GM11168 (cell line): ENCODE data around the gene TTC38.

ENCODE experiments used
- in situ Hi-C: fragments of 300-500 bp; cut with MboI; formaldehyde crosslinking; loops from one replicate; pipeline ENCODE4 v1.12.0; 2022; ENCODE audit warnings: low sequenced_read_pairs; ENCODE audit not compliant: unreplicated experiment

TTC38 gene

DNA sequence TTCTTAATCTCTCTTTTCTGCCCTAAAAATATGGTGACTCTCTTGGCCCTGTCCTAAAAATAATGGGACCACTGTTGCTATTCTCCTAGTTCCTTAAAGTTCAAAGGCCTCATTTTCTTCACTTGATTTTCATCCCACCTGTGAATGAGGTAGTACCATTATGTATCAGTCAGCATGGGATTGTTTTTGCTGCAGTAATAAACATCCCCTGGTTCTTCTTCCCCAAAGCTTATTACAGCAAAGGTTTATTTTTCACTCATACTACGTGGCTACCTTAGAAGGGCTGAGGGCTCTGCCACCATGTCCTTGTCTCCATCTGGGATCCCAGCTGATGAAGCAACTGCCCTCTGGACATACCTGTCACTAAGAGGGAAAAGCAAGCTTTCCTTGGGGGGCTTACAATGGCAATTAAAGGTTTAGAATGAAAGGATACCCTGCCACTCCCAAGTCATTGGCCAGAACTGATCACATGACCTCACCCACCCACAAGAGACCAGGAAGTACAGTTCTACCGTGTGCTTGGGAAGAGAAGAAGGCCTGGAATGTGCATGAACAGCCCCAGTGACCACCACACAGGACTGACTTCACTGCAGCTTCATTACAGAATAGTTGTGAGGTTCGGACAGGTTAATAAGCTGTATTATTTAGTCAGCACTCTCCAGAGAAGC, 7.8 kb downstream of the TTC38 start:
- in situ Hi-C loops = no loop called here

DNA sequence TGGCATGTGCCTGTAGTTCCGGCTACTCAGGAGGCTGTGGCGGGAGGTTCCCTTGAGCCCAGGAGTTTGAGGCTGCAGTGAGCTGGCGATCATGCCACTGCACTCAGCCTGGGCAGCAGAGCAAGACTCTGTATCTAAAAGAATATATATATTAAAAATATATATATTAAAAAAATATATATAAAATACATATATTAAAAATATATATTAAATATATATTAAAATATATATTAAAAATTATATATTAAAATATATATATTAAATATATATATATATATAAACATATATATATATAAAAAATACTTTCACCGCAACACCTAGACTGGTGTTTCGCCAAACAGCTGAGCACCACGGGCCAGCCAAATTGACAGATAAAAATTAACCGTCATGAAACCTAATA, 8.8 kb downstream of the TTC38 start:
- in situ Hi-C loops = no loop called here

DNA sequence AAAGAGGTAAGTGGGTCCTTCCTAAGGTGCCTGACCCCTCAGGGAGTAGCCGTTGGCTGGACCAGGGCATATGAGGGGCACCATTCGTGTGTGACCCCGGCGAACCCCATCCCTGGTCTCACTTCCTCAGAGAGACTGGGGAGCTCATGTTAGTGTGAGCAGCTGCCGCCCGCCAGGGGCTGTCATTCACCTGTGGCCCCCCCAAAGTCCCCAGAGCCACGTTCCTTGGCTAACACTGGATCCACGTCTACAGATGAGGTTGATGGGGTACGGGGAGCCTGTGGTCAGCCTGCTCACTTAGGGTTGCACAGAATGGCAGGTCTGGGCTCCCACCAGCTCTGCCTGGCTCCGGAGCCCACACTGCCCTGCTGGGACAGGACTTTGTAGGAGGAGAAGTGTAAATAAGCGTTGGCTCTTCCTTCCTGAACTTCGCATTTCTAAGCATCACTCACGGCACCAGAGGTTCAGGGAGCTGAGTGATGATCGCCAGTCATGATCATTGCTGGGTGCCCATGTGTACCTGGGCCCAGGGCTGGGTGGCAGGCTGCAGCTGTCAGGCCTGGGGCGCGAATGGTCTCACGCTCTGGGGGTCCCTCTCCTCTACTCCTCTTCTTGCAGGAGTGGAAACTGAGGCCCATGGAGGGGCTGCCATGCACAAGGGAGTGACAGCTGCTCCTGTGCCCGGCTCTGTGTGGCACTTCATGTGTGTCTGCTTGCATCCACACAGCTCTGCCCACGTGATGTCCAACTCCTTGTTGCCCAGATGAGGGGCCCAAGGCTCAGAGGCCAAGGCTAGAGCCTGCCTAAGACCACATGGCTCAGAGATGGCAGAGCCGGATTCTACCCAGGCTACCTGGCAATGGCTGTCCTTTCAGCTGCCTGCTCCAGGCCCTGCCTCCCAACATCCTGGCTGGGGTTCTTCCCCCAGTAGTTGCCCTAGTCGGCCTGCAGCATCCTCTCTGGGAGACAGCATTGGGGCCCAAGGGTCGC, 11.1 kb downstream of the TTC38 start:
- in situ Hi-C loops = no loop called here

DNA sequence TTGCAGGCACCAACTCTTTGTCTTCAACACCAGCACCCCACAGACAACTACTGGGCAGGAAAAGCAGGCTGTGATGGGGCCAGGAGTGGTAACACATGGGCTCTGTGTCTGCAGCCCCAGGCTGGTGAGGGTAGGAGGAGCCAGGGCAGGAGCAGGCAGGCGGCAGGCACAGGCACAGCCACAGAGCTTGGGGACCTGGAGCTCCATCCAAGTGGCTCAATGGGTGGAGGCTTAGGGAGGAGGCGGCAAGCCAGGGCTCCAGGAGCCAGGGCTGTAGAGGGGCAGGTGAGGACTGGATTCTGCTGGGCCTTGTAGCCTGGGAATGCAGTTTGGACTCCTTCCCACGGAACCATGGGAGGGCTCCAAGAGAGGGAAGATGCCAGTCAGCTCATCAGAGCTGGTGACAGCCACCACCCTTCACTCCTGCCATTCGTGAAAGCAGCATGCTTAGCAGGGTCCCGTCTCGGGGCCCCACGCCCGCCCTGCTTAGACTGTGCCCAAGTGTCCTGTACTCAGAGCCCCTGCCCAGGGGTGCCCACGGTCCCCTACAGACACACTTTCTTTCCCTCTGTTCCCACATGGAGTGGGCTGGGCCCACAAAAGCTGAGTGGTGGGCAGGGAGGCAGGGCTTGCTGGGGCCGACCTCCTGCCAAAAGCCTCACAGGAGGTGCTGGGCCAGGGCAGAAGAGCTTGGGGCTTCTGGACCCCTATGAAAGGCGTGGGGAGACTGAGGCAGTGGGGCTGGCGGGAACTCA, 12.4 kb downstream of the TTC38 start:
- in situ Hi-C loops = no loop called here

DNA sequence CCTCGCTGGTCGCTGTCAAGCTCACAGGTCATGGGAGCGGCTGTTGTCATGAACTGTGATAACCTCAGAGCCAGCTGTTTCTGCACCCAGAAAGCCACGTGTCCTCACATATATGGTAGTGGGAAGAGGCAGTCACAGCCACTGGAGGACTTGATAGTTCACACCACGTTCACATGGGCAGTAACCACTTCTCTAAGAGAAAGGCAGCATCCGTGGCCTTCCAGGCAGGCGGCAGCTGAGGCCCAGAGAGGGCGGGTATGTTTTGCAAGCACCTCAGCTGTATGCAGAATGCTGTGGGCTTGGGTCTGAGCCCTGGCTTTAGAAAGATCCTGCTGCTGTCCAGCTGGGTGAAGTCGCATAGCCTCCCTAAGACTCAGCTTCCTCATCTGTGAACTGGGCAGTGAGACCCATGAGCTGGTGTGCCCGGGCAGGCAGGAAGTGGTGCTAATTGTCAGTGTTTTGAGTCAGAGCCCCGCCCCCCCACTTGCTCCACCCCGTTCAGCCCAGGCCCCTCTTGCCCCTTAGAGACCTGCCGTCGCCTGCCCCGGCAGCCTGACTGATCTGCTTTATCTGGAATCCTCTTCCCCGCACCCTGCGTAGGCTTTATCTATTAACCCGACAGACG, 13.3 kb downstream of the TTC38 start:
- in situ Hi-C loops = no loop called here

DNA sequence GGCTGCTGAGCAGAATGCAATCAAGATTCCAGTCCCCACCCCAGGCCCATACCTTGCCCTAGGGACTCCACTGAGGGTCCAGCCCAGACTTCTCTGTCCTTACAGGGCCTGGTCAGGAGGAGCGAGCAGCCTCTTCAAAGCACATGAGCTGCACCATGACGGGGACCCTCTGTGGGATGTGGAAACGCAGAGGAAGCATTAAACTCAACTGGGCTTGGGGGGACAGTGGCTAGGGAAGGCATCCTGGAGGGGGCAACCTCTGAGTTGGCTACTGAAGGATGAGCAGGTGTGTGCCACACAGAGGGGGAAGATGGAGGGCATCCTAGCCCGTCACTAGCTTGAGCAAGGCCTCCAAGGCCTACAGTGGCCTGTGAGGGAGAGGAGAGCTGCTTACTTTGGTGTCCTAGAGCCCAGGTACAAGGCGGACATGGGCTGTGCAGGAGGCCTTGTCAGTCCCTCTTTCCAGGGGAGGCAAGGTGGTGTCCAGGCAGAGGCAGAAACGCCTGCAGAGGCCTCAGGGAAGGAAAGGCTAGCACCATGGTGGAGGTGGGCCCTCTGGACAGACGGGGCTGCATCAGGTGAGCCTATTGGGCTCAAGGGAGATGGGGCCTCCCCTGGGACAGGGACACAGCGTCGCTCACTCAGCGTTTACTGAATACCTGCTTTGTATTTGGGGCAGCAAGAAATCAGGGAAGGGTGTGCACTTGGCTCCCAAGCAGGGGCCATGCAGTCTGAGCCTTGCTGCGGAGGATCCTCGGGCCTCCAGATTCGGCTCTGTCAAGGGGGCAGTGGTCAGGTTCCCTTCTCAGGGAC, 14.3 kb downstream of the TTC38 start:
- in situ Hi-C loops = no loop called here

DNA sequence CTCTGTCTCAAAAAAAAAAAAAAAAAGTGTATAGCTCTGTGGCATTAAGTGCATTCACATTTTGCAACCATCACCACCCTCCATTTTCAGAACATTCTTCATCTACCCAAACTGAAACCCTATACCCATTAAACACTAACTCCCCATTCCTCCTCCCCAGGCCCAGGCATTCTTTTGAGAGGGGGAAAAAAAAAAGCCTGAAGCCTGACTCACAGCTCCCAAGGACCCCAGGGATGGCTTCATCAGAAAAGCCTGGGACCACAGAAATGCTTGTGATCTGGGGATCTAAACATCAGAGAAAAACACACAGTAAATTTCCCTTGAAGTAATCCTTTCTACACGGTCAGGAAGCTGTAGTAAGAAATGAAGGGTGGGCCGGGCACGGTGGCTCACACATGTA, 18.2 kb downstream of the TTC38 start:
- in situ Hi-C loops = no loop called here

DNA sequence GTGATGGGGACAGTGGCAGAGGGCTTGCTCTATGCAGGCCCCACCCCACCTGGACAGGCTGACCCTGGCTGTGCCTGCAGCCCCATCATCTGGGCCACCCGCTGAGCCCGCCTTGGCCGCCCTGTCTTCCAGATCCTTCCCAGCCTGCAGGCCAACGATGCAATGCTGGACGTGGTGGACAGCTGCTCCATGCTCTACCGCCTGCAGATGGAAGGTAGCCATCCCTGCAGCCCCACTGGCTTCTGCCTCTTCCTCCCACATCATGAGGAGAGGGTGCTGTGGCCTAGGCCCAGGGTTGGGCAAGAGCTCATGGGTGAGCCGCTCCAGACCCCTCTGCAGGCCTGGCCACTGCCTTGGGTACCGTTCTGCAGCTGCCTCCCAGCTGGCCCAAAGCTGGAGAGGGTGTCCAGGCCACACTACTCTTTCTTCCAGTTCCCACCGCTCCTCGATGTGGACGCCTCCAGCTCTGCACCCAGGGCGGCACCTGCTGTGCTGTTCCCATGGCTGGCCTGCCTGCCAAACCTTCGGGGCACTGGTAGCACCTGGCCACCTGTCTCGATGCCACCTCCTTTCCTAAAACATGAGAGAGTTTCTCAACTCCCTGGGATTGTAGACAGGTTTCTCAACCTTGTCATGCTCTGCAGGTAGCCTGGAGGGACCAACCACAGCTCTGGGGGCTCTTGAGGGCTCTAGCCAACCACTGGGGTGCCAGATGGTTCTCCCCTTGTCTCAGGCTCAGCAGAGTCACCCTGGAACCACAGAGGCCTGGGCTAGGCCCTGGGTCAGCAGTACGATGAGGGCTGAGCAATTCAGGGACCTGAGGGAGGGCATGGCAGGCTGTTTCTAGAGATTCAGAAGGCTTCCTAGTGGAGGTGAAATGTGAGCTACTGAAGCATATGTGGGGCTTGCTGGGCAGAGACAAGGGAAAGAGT, 19.4 kb downstream of the TTC38 start:
- in situ Hi-C loops = no loop called here

DNA sequence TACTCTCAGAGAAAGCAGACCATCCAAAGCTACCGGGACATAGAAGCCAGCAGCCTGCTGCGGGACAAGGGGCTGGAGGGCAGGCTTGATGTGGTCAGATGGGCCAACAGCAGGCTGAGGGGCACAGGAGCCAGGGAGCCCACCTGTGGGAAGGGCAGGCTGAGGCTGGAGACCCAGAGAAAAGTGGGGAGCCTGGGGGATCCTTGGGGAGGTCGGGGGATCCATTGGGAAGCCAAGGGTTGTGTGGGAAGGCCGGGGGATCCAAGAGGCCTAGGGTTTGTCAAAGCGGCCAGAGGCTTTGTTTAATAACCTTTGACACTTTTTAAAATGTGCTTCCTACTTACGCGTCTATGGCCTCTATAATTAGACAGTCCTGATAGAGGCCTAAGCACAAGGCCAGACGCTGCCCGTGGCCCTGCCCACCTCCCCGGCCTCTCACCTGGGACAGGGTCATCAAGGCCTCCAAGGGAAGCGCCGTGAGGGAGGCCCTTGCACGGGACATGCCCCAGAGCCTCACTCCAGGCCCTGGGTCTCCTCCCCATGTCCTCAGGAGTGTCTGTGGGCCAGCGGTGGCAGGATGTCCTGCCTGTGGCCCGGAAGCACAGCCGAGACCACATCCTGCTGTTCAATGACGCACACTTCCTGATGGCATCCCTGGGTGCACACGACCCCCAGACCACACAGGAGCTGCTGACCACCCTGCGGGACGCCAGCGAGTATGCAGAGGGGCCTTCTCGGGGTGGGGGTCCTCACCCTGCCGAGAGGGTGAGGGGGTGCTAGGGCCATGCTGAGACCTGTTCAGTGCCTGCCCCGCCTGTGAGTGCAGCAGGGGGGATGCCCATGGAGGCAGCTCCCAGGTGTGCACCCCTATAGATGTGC, 20.3 kb downstream of the TTC38 start:
- in situ Hi-C loops = no loop called here

DNA sequence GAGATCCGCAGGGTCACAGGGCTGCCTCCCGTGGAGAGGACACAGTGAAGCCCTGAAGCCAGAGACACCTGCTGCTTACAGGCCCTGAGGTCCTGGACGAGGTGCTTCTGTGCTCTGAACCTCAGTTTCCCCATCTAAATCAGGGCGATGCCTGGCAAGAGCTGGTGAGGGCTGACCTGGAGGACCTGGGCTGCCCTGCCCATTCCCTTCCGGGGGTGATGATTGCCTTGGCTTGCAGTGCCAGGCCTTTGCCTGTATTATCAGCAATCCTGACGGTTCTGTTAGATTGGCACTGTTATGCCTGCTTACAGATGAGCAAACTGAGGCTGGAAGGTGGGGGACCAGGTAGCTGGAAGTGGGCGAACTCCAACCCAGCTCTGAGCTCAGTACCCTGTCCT, 21.0 kb downstream of the TTC38 start:
- in situ Hi-C loops = no loop called here

DNA sequence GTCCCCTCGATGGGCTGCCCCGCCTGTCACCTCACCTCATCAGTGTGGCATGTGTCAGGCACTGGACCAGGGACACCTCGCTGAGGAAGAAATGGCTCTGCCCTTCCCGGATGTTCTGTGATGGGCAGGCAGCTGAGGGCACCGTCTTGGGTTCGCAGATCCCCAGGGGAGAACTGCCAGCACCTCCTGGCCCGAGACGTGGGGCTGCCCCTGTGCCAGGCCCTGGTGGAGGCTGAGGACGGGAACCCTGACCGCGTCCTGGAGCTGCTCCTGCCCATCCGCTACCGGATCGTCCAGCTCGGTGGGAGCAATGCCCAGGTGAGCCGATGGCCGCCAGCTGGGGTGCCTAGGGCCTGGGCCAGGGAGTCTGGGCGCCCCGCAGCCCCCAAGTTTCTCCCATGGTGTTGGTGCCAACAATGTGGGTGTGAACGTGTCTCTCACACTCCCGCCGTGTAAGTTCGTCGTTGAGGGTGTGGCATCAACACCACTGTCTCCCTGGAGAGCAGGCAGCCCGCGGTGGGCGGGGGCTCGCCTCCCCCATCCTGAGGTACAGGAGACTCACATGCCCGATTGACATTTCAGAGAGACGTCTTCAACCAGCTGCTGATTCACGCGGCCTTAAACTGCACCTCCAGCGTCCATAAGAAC, 21.6 kb downstream of the TTC38 start:
- in situ Hi-C loops = no loop called here

DNA sequence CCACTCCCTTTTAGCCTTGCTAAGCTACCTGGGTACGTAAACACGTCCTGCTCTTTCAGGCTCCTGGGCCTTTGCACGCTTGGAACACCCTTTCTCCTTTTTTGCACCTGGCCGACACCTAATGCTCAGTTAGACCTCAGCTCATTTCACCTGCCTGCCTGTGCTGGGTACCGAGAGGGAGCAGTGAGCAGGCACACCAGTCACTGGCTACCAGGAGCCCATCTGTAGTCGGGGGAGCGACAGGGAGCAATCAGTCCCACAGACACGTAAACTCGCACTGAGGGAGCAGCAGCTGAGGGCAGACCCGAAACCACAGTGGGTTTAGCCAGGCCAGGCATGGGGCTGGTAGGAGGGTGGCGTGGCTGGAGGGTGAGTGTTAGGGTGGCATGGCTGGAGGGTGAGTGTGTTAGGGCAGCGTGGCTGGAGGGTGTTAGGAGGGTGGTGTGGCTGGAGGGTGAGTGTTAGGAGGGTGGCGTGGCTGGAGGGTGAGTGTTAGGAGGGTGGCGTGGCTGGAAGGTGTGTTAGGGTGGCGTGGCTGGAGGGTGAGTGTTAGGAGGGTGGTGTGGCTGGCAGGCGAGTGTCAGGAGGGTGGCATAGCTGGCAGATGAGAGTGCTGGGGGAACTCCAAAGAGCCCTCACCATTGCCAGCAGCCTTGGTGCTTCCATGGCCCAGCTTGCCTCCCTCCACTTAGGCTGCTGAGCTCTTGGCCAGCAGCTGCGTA, 22.5 kb downstream of the TTC38 start:
- in situ Hi-C loops = no loop called here

DNA sequence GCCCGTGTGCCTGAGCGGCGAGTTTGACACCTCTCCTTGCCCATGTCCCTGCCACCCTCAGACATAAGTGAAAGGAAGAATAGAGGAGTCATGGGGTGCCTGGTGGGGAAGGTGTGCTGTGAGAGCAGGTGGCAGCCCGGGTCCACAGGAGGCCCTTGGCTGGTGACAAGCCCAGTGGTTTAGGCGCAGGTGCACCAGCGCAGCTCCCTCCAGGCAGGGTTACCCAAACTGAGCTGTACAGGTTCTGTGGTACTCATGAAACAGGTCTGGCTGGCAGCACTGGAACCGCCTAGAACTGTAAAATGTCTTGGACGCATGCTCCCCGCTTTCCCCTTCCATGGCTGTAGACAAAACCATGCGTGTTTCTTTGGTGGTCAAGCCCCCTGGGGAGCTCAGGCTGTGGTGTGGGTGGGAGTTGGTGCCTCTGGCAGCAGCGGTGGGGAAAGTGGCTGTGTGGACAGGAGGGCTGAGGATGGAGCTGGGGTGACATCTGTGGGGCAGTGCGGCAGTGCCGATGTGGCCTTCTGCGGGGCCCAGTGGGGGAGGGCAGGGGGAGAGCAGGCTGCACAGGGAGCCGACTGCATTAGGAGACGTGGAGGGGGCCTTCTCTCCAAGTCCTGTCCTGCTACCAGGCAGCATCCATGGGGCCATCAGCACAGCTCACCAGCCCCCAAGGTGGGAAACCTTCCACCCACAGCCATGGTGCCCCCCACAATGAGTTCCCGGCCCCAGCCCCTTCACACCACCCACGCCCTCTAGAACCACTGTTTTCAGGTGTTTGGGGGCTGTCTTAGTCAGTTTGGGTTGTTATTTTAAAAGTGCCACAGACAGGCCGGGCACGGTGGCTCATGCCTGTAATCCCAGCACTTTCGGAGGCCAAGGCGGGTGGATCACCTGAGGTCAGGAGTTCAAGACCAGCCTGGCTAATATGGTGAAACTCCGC, 23.3 kb downstream of the TTC38 start:
- in situ Hi-C loops = no loop called here

DNA sequence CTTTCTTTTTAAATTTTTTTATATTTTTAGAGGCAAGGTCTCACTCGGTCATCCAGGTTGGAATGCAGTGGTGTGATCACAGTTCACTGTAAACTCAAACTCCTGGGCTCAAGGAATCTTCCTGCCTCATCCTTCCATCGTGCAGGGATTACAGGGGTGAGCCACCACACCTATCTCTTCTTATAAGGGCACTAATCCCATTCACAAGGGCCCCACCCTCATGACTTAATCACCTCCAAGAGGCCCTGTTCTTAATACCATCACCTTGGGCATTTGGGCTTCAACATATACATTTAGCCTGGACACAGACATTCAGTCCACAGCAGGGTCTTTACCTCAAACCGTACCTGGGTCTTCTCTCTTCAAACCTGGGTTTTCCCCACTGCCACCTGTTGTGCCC, 24.4 kb downstream of the TTC38 start:
- in situ Hi-C loops = no loop called here

DNA sequence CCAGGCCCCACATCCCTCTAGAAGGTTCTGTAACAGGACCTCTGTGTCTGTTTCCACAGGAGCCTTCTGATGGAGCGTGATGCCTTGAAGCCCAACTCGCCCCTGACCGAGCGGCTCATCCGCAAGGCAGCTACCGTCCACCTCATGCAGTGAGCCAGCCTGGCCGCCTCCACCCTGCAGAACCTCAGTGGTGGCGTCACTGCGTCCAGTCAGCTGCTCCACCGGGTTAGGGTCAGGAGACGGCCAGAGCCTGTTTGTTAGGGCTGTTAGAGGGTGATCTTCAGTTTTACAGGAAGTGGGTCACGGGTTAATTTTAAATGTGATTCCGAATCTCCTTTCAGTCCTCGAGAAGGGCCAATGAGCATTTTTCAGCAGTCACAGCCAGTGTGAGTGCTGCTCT, 24.9 kb downstream of the TTC38 start:
- in situ Hi-C loops = no loop called here
